Activated CD8-positive, alpha-beta memory T cell treated with anti-CD3 and anti-CD28 coated beads for 36 hours (primary cell): ENCODE measurements around the gene LIM2. TPM values are rescaled to one million over a fixed set of nuclear protein-coding genes. Genes with fewer than 3 reads are reported as not detected.

ENCODE experiments used
- CTCF ChIA-PET: fragments of 350-600 bp; sonication (Branson Sonifier 250); formaldehyde crosslinking; loops from one replicate; lab custom pipeline; 2021; ENCODE audit warnings: antibody characterized with exemption; lab: Charles Lee
- POLR2A ChIA-PET: fragments of 350-600 bp; sonication (Branson Sonifier 250); formaldehyde crosslinking; loops from one replicate; lab custom pipeline; 2021; ENCODE audit warnings: antibody characterized with exemption; lab: Charles Lee
- total RNA-seq, 2 experiments: library from RNA; stranded (reverse); gene quantifications; one replicate each; pipeline ENCODE4 v1.2.3, GENCODE V29; 2021

The LIM2 gene
- total RNA-seq, 2 experiments from 2014 or later: 0.31 to 1.2 TPM

- CTCF ChIA-PET: interaction anchor here (1.1 to 3.8 kb wide), 6 partner anchors 8 to 71 kb away, joined by 4 to 26 read pairs (median 6); no protein-coding TSS in a partner anchor
- POLR2A ChIA-PET: interaction anchor here (1.3 to 3.6 kb wide), 4 partner anchors 23 to 76 kb away, joined by 3 to 37 read pairs (median 11); no protein-coding TSS in a partner anchor
Measured at GRCh38 chr19:51371186-51371690, 16.5 kb downstream of the LIM2 start.

GRCh38 chr19:51370230-51370629, 17.5 kb downstream of the LIM2 start:
- POLR2A ChIA-PET: interaction anchor here (0.7 to 3.6 kb wide), 4 partner anchors 10 to 77 kb away, joined by 3 to 37 read pairs (median 10); no protein-coding TSS in a partner anchor
- CTCF ChIA-PET: interaction anchor here (0.7 to 3.8 kb wide), 3 partner anchors 25 to 704 kb away, joined by 3 to 26 read pairs (median 4); no protein-coding TSS in a partner anchor

GRCh38 chr19:51368366-51369282, 19.1 kb downstream of the LIM2 start, which contains the start of gene CLDND2:
TSS of gene CLDND2 (minus strand) at chr19:51369003. CDS start at chr19:51368577, 426 bp downstream.
- ChIA-PET POLR2A (interaction anchor here (0.6 to 1.4 kb wide), 6 partner anchors 10 to 80 kb away, joined by 3 to 15 read pairs (median 4); no protein-coding TSS in a partner anchor), CTCF (interaction anchor here (0.6 to 1.5 kb wide), 10 partner anchors 11 to 252 kb away, joined by 3 to 7 read pairs (median 4); no protein-coding TSS in a partner anchor)

GRCh38 chr19:51367565-51368365, 20.0 kb downstream of the LIM2 start:
- ChIA-PET POLR2A (interaction anchor here (0.5 to 1.4 kb wide), 7 partner anchors 8 to 215 kb away, joined by 3 to 15 read pairs (median 4); no protein-coding TSS in a partner anchor), CTCF (interaction anchor here (1.0 to 1.5 kb wide), 8 partner anchors 12 to 253 kb away, joined by 3 to 7 read pairs (median 4); no protein-coding TSS in a partner anchor)

- CTCF ChIA-PET: interaction anchor here (1.0 to 1.5 kb wide), 5 partner anchors 13 to 254 kb away, joined by 3 to 7 read pairs (median 4); no protein-coding TSS in a partner anchor
- POLR2A ChIA-PET: interaction anchor here (0.6 to 1.4 kb wide), 5 partner anchors 9 to 74 kb away, joined by 3 to 15 read pairs (median 4); no protein-coding TSS in a partner anchor
Measured at GRCh38 chr19:51367255-51367564, 20.6 kb downstream of the LIM2 start.

- ChIA-PET CTCF (interaction anchor here (1.3 to 1.7 kb wide), 4 partner anchors 27 to 75 kb away, joined by 4 to 6 read pairs (median 5); no protein-coding TSS in a partner anchor), POLR2A (interaction anchor here (1.1 to 2.9 kb wide), 2 partner anchors 27 to 28 kb away, joined by 4 to 12 read pairs; no protein-coding TSS in a partner anchor)
Measured at GRCh38 chr19:51366389-51367254, 21.2 kb downstream of the LIM2 start.

GRCh38 chr19:51365965-51366388, 21.8 kb downstream of the LIM2 start, which contains the start of gene ETFB:
TSS of gene ETFB (minus strand) at chr19:51366388. CDS start at chr19:51366326, 62 bp downstream.
- POLR2A ChIA-PET: interaction anchor here (2.9 kb wide), 1 partner anchor 29 kb away, joined by 12 read pairs; no protein-coding TSS in a partner anchor
- CTCF ChIA-PET: interaction anchor here (1.3 to 1.7 kb wide), 3 partner anchors 26 to 42 kb away, joined by 4 to 5 read pairs (median 5); no protein-coding TSS in a partner anchor

GRCh38 chr19:51365211-51365964, 22.4 kb downstream of the LIM2 start:
- POLR2A ChIA-PET: interaction anchor here (0.6 to 2.9 kb wide), 2 partner anchors 29 to 35 kb away, joined by 3 to 12 read pairs; no protein-coding TSS in a partner anchor
- CTCF ChIA-PET: interaction anchor here (1.3 to 1.7 kb wide), 4 partner anchors 26 to 56 kb away, joined by 3 to 5 read pairs (median 4); no protein-coding TSS in a partner anchor

GRCh38 chr19:51364200-51365106, 23.3 kb downstream of the LIM2 start:
- ChIA-PET CTCF (interaction anchor here (1.3 to 2.1 kb wide), 2 partner anchors 8 to 57 kb away, joined by 3 to 8 read pairs; partner anchors contain the start of gene NKG7), POLR2A (interaction anchor here (2.9 kb wide), 1 partner anchor 30 kb away, joined by 12 read pairs; no protein-coding TSS in a partner anchor)

- CTCF ChIA-PET: interaction anchor here (0.7 kb wide), 1 partner anchor 21 kb away, joined by 3 read pairs; no protein-coding TSS in a partner anchor
- POLR2A ChIA-PET: no interaction called here
Measured at GRCh38 chr19:51361239-51361638, 26.5 kb downstream of the LIM2 start.

- ChIA-PET CTCF (interaction anchor here (0.8 to 1.2 kb wide), 3 partner anchors 12 to 201 kb away, joined by 3 read pairs; no protein-coding TSS in a partner anchor), POLR2A (no interaction called here)
Measured at GRCh38 chr19:51359294-51359693, 28.5 kb downstream of the LIM2 start.

- POLR2A ChIA-PET: no interaction called here
- CTCF ChIA-PET: no interaction called here
Measured at GRCh38 chr19:51357952-51358351, 29.8 kb downstream of the LIM2 start.

- POLR2A ChIA-PET: no interaction called here
Measured at GRCh38 chr19:51356159-51356801, 31.5 kb downstream of the LIM2 start.

GRCh38 chr19:51354742-51355148, 33.0 kb downstream of the LIM2 start:
- CTCF ChIA-PET: interaction anchor here (0.6 kb wide), 1 partner anchor 115 kb away, joined by 3 read pairs; no protein-coding TSS in a partner anchor
- POLR2A ChIA-PET: no interaction called here

More at GRCh38 chr19:51356159-51356801, 31.5 kb downstream of the LIM2 start:
- CTCF ChIA-PET: no interaction called here
